K562 (cell line): Measurements from ENCODE around the gene FAM234B. TPM values are rescaled to one million over a fixed set of nuclear protein-coding genes. Genes with fewer than 3 reads are reported as not detected.
A peak's percentile ranks its signal among the peaks of the same experiment; 100 is the strongest.

Source experiments
- ATAC-seq: fragments of 200-7000 bp; cut with Tn5 transposase; 3 replicates; pipeline ENCODE4 v1.9.1; 2020; ENCODE audit warnings: moderate library complexity
- BruUV-seq: library from RNA; stranded (reverse); fragments of 400-500 nt; replicated peaks from 2 replicates; lab custom pipeline; 2021; lab: Mats Ljungman, UMichigan
- CTCF ChIA-PET: fragments of 300-600 bp; formaldehyde crosslinking; extraction: SDS; loops from one replicate; lab custom pipeline; 2021; ENCODE audit warnings: low intra/inter-chr PET ratio; lab: Yijun Ruan, JAX
- POLR2A ChIA-PET: fragments of 300-600, 350-650 bp; sonication (Branson Sonifier 250); formaldehyde crosslinking; extraction: SDS; loops from one replicate; lab custom pipeline; 2021; ENCODE audit warnings: antibody characterized with exemption, inconsistent platforms; lab: Yijun Ruan, JAX
- DNase-seq, 4 experiments: peaks; one replicate each; pipeline versions ENCODE4 v3.0.0 to v3.0.0-alpha.2; 2011 to 2018; ENCODE audit warnings: low spot score in 3 of 4, mixed read lengths in 3 of 4; ENCODE audit errors: extremely low read depth in 1 of 4
- FAIRE-seq: peaks from 2 replicates; lab custom pipeline; 2011; peaks lifted over from hg19 to GRCh38; lab: Jason Lieb, UNC
- H2AFZ ChIP-seq: 2 replicates; pipeline ENCODE4 v1.6.0; 2011; ENCODE audit warnings: low read depth, low read length, control low read depth, inconsistent platforms
- H3K27ac ChIP-seq: fragments of 200-600 bp; 3 replicates; pipeline ENCODE4 v1.8.0; 2011; ENCODE audit warnings: low read depth, mild to moderate bottlenecking, control low read depth, inconsistent platforms, low read length, moderate library complexity, mixed read lengths; ENCODE audit errors: extremely low read depth
- H3K27me3 ChIP-seq, 2 experiments: fragments of 300-600 bp in 1 of 2; 2 replicates in 1 of 2; 3 replicates in 1 of 2; pipeline versions ENCODE4 v1.6.0 to v1.8.0; 2011; ENCODE audit warnings: inconsistent platforms in 2 of 2, low read length in 2 of 2, mild to moderate bottlenecking in 1 of 2, mixed read lengths in 1 of 2, moderate library complexity in 1 of 2; ENCODE audit not compliant: control insufficient read depth in 2 of 2, insufficient read depth in 2 of 2
- H3K36me3 ChIP-seq: fragments of 300-600 bp; 3 replicates; pipeline ENCODE4 v1.8.0; 2011; ENCODE audit warnings: mild to moderate bottlenecking, low read length, inconsistent platforms; ENCODE audit not compliant: control insufficient read depth, insufficient read depth
- H3K4me1 ChIP-seq, 2 experiments: fragments of 200-600 bp in 1 of 2; replicated peaks in 1 of 2; 2 replicates in 1 of 2; 3 replicates in 1 of 2; pipeline versions ENCODE4 v1.5.1 to v1.8.0; 2011; ENCODE audit warnings: inconsistent platforms in 2 of 2, low read length in 2 of 2, mild to moderate bottlenecking in 1 of 2, mixed read lengths in 1 of 2, moderate library complexity in 1 of 2; ENCODE audit not compliant: control insufficient read depth in 2 of 2, insufficient read depth in 2 of 2
- H3K4me2 ChIP-seq: 2 replicates; pipeline ENCODE4 v1.6.1; 2011; ENCODE audit warnings: low read length, control low read depth, inconsistent platforms, mixed read lengths; ENCODE audit not compliant: insufficient read depth
- H3K4me3 ChIP-seq: fragments of 200-600 bp; sonication (generic), shearing (Covaris generic); 2 replicates; pipeline ENCODE4 v1.5.1; 2016; ENCODE audit warnings: control low read depth, inconsistent platforms
- H3K79me2 ChIP-seq: fragments of 200-600 bp; 3 replicates; pipeline ENCODE4 v1.8.0; 2011; ENCODE audit warnings: low read length, inconsistent platforms; ENCODE audit not compliant: control insufficient read depth, insufficient read depth
- H3K9ac ChIP-seq, 2 experiments: 2 replicates each; pipeline versions ENCODE4 v1.6.0 to v1.6.1; 2011; ENCODE audit warnings: low read depth in 2 of 2, low read length in 2 of 2, control low read depth in 1 of 2, inconsistent platforms in 1 of 2, mild to moderate bottlenecking in 1 of 2, mixed read lengths in 1 of 2; ENCODE audit not compliant: insufficient read depth in 1 of 2
- H3K9me1 ChIP-seq: one replicate; pipeline ENCODE4 v1.6.0; 2011; ENCODE audit warnings: inconsistent platforms, mild to moderate bottlenecking, low read length, moderate library complexity; ENCODE audit not compliant: control insufficient read depth, insufficient read depth
- H3K9me3 ChIP-seq: replicated peaks from 2 replicates; pipeline ENCODE4 v1.5.1; 2011; ENCODE audit warnings: low read depth, low read length, inconsistent platforms; ENCODE audit not compliant: control insufficient read depth, insufficient read depth
- H4K20me1 ChIP-seq: replicated peaks from 2 replicates; pipeline ENCODE4 v1.6.1; 2011; ENCODE audit warnings: low read length, inconsistent platforms, mixed read lengths; ENCODE audit not compliant: control insufficient read depth, insufficient read depth
- CTCF ChIP-seq, 3 experiments: IDR thresholded peaks in 2 of 3; conservative IDR thresholded peaks in 1 of 3; 2 replicates each; pipeline ENCODE4 v1.5.1; 2011 to 2012; ENCODE audit warnings: low read length in 3 of 3, mild to moderate bottlenecking in 3 of 3, control low read depth in 2 of 3, improper control_type of control experiment in 1 of 3, inconsistent platforms in 1 of 3, low read depth in 1 of 3, mixed read lengths in 1 of 3, moderate library complexity in 1 of 3; ENCODE audit not compliant: insufficient read depth in 2 of 3
- CTCFL ChIP-seq: IDR thresholded peaks from 2 replicates; pipeline ENCODE4 v1.6.1; 2011; ENCODE audit warnings: borderline replicate concordance, low read depth, mild to moderate bottlenecking, moderate library complexity, low read length; ENCODE audit not compliant: insufficient read depth, poor library complexity, severe bottlenecking
- ID3 ChIP-seq, 2 experiments: fragments of 250-450 bp in 1 of 2; fragments of 450-650 bp in 1 of 2; sonication (Bioruptor Pico) in 1 of 2; IDR thresholded peaks; 2 replicates each; pipeline versions ENCODE4 v1.6.1 to v1.8.0; 2016 to 2021; ENCODE audit warnings: mild to moderate bottlenecking in 2 of 2, moderate library complexity in 2 of 2, missing compliant biosample characterization in 1 of 2, missing genetic modification characterization in 1 of 2
- TAF1 ChIP-seq: IDR thresholded peaks from 2 replicates; pipeline ENCODE4 v1.6.1; 2011; ENCODE audit warnings: mild to moderate bottlenecking, low read length, moderate library complexity; ENCODE audit not compliant: insufficient read depth, control insufficient read depth, severe bottlenecking; ENCODE audit errors: extremely low read depth
- ZNF121 ChIP-seq: sonication (generic); formaldehyde crosslinking; conservative IDR thresholded peaks from 2 replicates; pipeline ENCODE4 v1.8.0; 2022; ENCODE audit warnings: missing genetic modification reagents
- ZNF717 ChIP-seq: fragments of 250-450 bp; sonication (Bioruptor Pico); IDR thresholded peaks from 2 replicates; pipeline ENCODE4 v1.5.0; 2021
- ZNF740 ChIP-seq, 3 experiments: fragments of 200-800 bp in 1 of 3; sonication (Bioruptor generic) in 1 of 3; sonication (generic) in 1 of 3; formaldehyde crosslinking in 1 of 3; IDR thresholded peaks; 2 replicates each; pipeline versions ENCODE4 v1.6.1 to v1.8.0; 2016 to 2022; ENCODE audit warnings: mild to moderate bottlenecking in 2 of 3, missing compliant biosample characterization in 2 of 3, missing genetic modification characterization in 2 of 3, missing genetic modification reagents in 1 of 3
- ZNF830 ChIP-seq: fragments of 250-450 bp; sonication (Bioruptor Pico); IDR thresholded peaks from 2 replicates; pipeline ENCODE4 v1.5.0; 2021; ENCODE audit warnings: mild to moderate bottlenecking
- WGBS: fragments of 100-300 bp; shearing (Covaris generic); methylation state at CpG from one replicate; pipeline ENCODE4 v1.1.6; 2016; ENCODE audit warnings: low coverage, mixed read lengths; ENCODE audit not compliant: insufficient coverage; ENCODE audit errors: missing lambda C conversion rate; 5-methylcytosine and 5-hydroxymethylcytosine counted together
- in situ Hi-C: fragments of 300-500 bp; cut with MboI; formaldehyde crosslinking; loops from 4 replicates; pipeline ENCODE4 v1.15.0; 2018; ENCODE audit warnings: inconsistent platforms, mixed read lengths
- intact Hi-C: fragments of 100-400 bp; cut with micrococcal nuclease; formaldehyde crosslinking; loops from 2 replicates; pipeline ENCODE4 v1.14.2; 2022
- polyA plus RNA-seq, 8 experiments: library from polyadenylated mRNA; depleted of rRNA in 4 of 8; stranded (reverse) in 5 of 8; unstranded in 3 of 8; fragments of >200 nt; fragmentation: Nextera tagmentation in 2 of 8; fragmentation: Illumina TruSeq in 1 of 8; extraction: Ambion mirVana in 2 of 8; extraction: Trizol in 1 of 8; gene quantifications; 2 replicates each; pipeline versions ENCODE4 v1.2.1 to v1.2.3, GENCODE V29; 2011 to 2014; ENCODE audit warnings: inconsistent platforms in 1 of 8, missing spikeins in 1 of 8
- total RNA-seq, 7 experiments: library from RNA; depleted of rRNA in 6 of 7; stranded (reverse); fragments of >200 nt in 6 of 7; fragmentation: Illumina TruSeq in 2 of 7; extraction: Trizol in 2 of 7; gene quantifications; 2 replicates each; pipeline versions ENCODE4 v1.2.1 to v1.2.3, GENCODE V29; 2011 to 2021; ENCODE audit warnings: low replicate concordance in 1 of 7

Gene FAM234B
- total and polyA plus RNA-seq, 9 of the 15 experiments (the other 6 are each of a cell fraction or from before 2014, with no cell fraction given): 1.00 to 4.3 (median 2.0) TPM

GRCh38 chr12:13000925-13001774, 43.0 kb upstream of the FAM234B start:
- no TSS peak for BruUV-seq
- Histone ChIP-seq H3K9me1 (no peaks in the 10 kb centered on the region), H3K27me3 (no peaks in the 10 kb centered on the region), H3K79me2 (no peaks in the 10 kb centered on the region), H3K36me3 (no peaks in the 10 kb centered on the region), H2AFZ (0 out of 2 replicates have a peak overlapping the region, but pooled peaks have one; percentile 32), H3K27ac (no peak overlapping the region), H4K20me1 (0 out of 2 replicates have a peak, but pooled peaks cover 5% of the 10 kb centered on the region), H3K4me2 (peak overlapping the region; percentile 62), H3K9ac (peak overlapping the region in 1 of 2 experiments; percentile 84; a peak in 2 of 4 replicates), H3K9me3 (no peaks in the 10 kb centered on the region), H3K4me3 (peak overlapping the region; percentile 33; the same call in 1 of the 2 replicates), H3K4me1 (peaks cover 5 to 22% of the 10 kb centered on the region in 2 experiments; a peak in 4 of 5 replicates)
- DNase-seq (peak; percentile 19 to 46 (median 44)), FAIRE-seq (no peak), ATAC-seq (peak; percentile 3; the same call in 1 of the 3 replicates)
- in situ Hi-C loops (loop anchor here (25.0 kb wide), 1 partner anchor 211 kb away; no protein-coding TSS in a partner anchor), intact Hi-C loops (no loop called here)
- ChIA-PET POLR2A (interaction anchor here (0.6 to 1.0 kb wide), 3 partner anchors 18 to 233 kb away, joined by 3 to 4 read pairs (median 3); no protein-coding TSS in a partner anchor), CTCF (no interaction called here)
- 58% methylated on average over 6 of the region's 82 CpGs for WGBS
- TF ChIP-seq ZNF121 (CRISPR knock-in tag): no peak
- no peak for TF ChIP-seq ID3 (CRISPR knock-in tag; IDR thresholded peaks at IDR 0.05)
- TF ChIP-seq ID3 (tag; IDR thresholded peaks at IDR 0.05): no peak
- TF ChIP-seq ZNF717 (CRISPR knock-in tag): no peak
- no peak for TF ChIP-seq TAF1
- TF ChIP-seq CTCF (IDR thresholded peaks at IDR 0.05 in 2 of 3, conservative IDR thresholded peaks at IDR 0.05 in 1 of 3; ENCODE audit: insufficient read depth in 2 of 3, low read depth in 1 of 3, low read length in 3 of 3): peak in 1 of 3 experiments; percentile 20; a peak in 1 of 6 replicates
- TF ChIP-seq ZNF740 (CRISPR knock-in tag; IDR thresholded peaks at IDR 0.05): no peak
- TF ChIP-seq ZNF740 (tag; IDR thresholded peaks at IDR 0.05): no peak
- TF ChIP-seq ZNF830 (CRISPR knock-in tag): no peak
- peak; percentile 47 for TF ChIP-seq CTCFL
